ENCODE measurements around the gene ZNF774.
"Not testable (repeated sequence)": the region's sequence is repeated elsewhere in the genome, so short reads cannot be mapped to it uniquely, and the experiment has no call there.

Gene ZNF774

GRCh38 chr15:90347431-90348065, 4.5 kb upstream of the ZNF774 start:
- DNase-seq: not testable (repeated sequence)

GRCh38 chr15:90348456-90348855, 3.6 kb upstream of the ZNF774 start:
- no peak for DNase-seq

GRCh38 chr15:90349072-90349471, 3.0 kb upstream of the ZNF774 start:
- DNase-seq: no peak

- DNase-seq: no peak
Observed at GRCh38 chr15:90349821-90350220, 2.3 kb upstream of the ZNF774 start.

GRCh38 chr15:90351479-90352106, 491 bp upstream of the ZNF774 start:
- DNase-seq: no peak

DNA sequence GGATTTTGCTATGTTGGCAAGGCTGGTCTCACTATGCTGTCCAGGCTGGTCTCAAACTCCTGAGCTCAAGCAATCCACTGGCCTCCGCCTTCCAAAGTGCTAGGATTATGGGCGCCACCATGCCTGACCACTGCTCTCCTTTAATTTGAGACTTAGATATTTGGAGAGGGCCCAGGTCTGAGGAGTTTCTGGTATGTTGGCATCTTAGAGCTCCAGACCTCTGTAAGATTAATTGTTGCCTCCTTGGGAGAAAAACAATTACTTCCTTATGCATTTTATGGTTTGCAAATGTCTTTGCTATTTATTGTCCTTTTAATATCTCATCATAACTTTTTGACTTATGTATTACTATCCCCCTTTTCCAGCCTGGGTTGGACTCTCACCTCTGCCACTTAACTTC, 2.9 kb downstream of the ZNF774 start:
- no peak for DNase-seq

DNA sequence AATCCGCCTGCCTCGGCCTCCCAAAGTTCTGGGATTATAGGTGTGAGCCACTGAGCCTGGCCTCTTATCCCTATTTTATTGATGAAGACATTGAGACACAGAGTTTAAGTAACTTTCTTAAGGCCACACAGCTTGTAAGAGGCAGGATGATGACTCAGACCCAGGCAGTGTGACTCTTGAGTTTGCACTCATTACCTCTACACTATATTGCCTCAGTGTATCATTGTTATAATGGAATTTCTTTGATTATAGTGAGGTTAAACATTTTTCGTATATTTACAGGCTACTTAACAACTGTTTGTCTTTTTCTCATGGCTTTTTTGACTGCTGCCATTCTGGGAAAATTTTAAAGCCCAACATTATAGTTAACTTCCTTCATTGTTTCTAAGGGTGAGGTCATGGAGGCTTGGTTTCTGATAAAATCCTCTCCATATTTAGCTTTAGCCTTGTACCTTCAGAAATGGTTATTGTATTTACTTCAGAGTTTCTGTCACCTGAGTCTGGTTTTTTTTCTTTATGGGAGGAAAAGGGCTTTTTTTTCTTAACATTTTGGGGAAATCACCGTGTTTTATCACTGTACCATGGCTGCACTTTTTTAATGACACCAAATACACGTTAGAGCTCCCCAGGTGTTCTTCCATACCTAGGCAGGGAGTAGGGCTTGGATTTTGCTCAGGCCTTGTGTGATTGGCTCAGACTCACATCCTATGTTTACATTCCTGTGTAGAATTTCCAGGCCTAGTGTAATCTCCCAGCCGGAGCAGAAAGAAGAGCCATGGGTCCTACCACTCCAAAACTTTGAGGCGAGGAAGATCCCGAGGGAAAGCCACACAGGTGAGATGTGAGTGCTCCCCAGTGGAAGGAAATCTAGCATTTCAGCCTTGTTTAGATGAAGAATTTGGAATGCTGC, 6.3 kb downstream of the ZNF774 start:
- DNase-seq: no peak

- DNase-seq: no peak
Observed at GRCh38 chr15:90360746-90361145, 8.7 kb downstream of the ZNF774 start.

- no peak for DNase-seq
Observed at GRCh38 chr15:90362936-90363212, 10.8 kb downstream of the ZNF774 start.

DNA sequence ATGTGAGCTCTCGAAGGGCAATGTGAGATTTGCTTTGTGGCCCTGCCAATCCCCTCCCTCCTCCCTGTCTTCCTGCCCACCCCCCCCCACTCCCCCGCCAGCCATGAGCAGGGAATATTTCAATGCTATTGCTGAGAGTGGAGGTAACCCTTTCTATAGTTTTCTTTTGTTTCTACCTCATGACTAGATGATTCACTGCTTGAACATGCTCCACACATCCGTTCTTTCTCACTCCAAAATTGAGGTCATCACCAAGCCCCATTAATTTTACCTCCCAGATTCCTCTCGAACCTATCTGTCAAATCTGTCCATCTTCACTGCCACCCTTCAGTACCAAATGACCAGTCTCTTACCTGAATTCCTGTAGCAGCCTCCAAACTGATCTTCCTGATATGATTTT, 12.2 kb downstream of the ZNF774 start:
- DNase-seq: no peak

DNA sequence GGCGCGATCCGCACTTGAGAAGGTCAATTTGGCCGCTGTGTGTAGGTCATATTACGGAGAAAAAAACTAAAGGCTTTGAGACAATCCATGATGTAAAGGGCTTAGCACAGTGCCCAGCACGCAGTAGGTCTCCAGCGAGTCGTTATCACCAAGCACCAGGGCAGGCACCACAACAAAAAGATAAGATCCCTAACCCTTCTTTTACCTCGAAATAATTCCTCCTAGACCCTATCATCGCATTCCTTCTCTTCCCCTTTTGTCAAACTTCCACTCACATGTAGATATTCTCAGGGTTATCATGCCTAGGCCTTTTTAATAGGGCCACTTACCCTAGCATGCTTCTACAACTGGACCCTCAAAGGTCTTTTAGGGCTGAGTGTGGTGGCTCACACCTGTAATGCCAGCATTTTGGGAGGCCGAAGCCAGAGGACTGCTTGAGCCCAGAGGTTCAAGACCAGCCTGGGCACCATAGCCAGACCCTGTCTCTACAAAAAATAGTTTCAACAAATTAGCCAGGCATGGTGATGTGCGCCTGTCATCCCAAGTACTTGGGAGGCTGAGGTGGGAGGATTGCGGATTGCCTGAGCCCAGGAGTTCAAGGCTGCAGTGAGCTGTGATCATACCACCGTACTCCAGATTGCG, 13.5 kb downstream of the ZNF774 start:
- DNase-seq: no peak

DNA sequence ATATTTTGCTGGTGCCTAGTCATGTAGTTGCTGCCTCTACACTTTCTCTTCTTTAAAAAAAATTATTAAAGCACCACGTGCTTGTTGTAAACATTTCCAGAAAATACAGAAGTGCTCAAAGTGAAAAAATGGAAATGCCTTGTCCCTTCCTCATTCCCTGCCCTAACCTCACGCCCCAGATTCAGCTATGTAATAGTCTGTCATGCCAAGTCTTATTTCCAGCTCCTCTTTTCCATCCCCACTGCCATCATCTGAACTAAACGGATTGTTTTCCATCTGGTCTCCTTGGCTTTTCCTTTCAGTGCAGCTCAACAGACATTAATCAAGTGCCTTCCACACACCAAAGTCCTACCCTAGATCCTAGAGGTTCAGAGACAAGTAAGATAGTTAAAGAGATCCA, 15.5 kb downstream of the ZNF774 start:
- no peak for DNase-seq

GRCh38 chr15:90375071-90375470, 23.0 kb downstream of the ZNF774 start:
- no peak for DNase-seq

GRCh38 chr15:90376789-90377188, 24.7 kb downstream of the ZNF774 start:
- DNase-seq: peak; percentile 80

DNA sequence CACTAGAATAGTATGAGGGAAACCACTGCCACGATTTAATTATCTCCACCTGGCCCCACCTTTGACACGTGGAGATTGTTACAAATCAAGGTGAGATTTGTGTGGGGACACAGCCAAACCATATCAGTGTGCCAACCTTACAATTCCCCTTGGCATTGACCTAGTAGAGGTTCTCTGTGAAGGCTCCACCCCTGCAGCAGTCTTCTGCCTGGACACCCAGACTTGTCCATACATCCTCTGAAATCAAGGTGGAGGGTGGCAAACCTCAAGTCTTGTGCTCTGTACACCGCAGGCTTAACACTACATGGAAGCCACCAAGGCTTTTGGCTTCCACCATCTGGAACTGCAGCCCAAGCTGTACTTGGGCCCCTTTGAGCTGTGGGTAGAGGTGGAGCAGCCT, 27.2 kb downstream of the ZNF774 start:
- DNase-seq: no peak

DNA sequence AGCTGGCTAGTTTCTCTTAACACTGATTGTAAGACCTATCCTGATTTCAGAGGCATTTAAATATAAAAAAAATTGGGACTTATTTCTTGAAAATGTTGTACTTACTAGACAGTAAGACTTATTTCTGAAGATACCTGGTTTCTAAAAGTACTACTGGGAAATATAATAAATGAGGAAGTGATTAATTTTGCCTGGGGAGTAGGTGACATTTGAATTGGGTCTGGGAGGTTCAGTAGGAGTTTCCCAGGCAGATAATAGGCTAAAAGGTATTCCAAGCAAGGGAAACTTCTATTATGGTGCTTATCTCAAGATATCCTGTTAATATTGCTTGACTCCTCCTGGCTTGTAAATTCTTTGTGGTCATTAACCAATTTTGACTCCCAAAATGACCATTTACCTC, 29.4 kb downstream of the ZNF774 start:
- no peak for DNase-seq

DNA sequence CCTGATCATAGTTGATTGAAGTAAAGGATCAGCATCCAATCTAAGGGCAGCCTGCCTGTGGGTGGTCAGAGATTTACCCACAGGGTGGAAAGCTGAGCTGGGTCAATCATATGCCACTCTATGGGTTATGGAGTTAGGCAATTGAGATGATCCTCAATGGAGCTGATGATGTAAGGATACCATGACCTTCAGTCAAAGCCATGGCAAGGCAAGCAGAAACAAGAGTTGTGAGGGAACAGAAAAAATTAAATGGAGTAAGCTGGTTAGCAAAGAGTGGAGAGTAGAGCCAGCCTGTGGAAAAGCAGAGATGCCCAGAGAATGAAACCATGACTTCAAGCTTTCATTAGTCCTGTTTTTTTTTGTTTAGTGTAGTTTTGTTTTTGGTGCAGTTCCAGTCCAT, 30.2 kb downstream of the ZNF774 start:
- no peak for DNase-seq

- no peak for DNase-seq
Observed at GRCh38 chr15:90386221-90386620, 34.1 kb downstream of the ZNF774 start.

DNA sequence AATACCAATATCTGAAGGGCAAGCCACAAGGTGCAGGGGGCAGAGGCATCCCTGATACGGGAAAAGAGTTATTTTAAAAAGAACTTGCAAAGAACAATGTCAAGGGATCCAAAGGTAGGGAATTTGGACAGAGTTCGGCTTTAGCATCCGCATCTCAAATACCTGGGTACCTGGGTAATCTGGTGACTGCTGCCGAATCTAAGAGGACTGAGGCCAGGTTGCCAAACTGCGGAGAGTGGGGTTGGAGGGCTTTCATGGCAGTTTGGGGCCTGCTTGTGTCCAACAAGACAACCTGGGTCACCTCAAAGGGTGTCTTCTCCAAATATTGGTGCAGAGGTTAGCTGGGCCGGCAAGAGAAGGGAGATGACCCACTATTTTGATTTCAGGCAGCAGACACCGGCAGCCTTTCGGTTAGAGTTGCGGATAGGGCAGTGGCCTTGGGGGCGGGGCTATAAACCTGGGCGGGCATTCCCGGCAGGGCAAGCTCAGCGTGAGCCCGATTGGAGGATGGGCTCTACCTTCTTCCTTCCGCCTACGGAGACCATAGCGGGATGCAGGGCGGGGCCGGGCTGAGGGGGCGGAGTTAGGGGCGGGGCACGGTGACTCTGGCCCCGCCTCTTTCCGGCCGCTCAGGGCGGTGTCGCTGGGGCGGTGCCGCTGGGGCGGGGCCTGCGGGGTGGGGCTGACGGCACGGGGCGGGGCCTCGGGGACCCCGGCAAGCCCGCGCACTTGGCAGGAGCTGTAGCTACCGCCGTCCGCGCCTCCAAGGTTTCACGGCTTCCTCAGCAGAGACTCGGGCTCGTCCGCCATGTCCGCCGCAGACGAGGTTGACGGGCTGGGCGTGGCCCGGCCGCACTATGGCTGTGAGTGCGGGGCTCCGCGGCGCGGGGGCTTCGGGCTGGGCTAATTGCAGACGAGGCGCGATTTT, 35.7 kb downstream of the ZNF774 start, which contains the start of gene IQGAP1:
Gene IQGAP1, plus strand, starts transcription at position 709 of the 928 bp plus-strand sequence. Its CDS starts 100 bp downstream, at position 809.
- DNase-seq: peak; percentile 97

- DNase-seq: peak; percentile 51
Observed at GRCh38 chr15:90388462-90389380, 36.6 kb downstream of the ZNF774 start.

GRCh38 chr15:90389513-90389912, 37.4 kb downstream of the ZNF774 start:
- no peak for DNase-seq
